ENCODE results near the gene RBFOX2.

Gene RBFOX2

DNA sequence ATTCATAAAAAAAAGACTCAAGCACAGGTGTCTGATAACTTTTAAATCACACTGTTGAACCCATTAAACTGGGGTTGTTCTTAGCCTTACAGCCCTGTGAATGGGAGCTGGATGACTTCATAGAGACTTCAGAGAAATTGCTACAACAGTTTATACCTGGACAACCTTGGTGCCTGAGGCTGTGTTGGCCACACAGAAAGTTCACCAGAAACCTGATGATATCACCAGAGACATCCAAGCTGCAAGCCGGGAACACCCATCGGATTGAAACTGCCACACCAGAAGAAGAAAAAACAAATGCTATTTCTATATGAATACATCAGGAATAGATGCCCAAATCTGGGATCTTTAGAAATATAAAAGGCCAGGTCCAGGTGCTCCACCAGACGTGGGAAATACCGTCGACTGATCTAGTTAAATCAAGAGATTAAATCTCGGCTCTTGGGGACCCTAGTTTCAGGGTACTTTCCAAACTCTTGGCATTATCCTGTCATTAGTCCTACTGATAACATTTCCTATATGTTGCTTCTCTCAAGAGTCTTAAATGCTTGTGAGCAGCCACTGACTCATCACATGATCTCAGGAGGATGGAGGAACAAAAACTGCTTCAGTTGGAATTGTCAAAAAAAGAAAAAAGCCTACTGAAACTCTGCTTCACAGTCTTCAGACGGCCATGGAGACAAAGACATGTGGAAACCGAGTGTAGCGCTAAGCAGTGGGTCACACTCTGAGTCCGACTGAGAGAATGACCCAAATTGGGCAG is 339.5 kb downstream of the RBFOX2 start:
- no peak for DNase-seq
